Stimulated activated CD4-positive, alpha-beta T cell treated with anti-CD3 and anti-CD28 coated beads, Interleukin-4, amount 100 ng/mL, for 24 hours (primary cell): Measurements from ENCODE around the gene IRF6.
A peak's percentile ranks its signal among the peaks of the same experiment; 100 is the strongest.

Source experiments
- DNase-seq: peaks from one replicate; pipeline ENCODE4 v3.0.0-alpha.2; 2020

Gene IRF6

GRCh38 chr1:209786146-209786545 is 19.8 kb downstream of the IRF6 start:
- DNase-seq = no peak

DNA sequence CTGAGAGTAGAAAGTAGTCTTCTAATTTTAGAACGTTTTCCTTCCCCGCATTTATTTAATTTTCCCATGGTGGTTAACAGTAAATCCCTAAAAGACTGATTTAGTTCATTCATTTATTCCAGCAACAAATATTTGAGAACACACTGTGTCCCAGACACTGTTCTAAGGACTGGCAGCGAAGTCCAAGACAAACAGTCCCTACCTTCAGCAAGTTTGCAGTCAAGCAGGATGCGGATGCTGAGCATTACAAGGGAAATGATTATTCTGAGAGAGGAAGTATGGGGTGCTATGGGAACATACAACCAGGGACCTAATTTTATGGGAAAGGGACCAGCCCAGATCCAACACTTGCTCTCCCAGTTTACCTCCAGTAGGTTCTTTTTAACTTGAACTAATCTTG is 20.4 kb downstream of the IRF6 start:
- DNase-seq = no peak

DNA sequence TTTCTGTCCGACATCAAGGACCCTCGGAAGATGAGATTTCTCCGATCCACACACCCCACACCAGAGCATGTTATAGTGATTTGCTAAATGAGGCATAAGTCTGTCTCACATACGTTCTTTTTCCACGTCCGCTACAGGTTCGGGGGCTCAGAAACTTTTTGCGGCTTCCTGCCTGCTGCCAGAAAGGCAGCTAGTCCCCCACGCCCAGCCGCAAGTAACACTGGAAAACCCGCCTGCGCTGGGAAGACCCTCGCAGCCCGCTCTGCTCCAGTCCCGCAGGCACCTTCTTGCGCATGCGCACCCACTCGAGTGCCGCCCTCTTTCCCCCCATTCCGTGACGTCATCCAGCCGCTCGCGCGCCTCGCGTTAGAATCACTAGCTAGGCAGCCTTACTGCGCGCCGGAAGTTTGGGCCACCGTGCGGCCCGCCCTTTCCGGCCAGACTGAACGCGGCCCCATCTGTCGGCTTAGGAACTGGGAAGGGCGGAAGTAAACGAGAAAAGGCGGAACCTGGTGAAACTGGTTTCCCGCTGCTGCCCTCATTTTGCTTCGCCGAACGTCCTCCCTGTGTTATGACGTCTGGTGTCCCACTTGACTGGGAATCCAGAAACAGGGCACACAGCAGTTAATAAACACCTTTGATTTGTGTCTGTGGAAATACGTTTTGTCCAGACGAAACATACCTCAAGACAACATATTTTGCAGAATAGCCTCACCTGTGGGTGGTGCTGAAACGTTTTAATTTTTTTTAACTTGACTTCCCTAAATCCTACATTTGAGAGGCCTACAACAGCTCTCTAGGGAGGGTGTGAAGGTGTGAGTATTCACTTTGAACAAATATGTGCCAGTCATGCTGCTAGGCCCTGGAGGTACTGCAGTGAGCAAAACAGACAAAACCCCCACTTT is 21.4 kb downstream of the IRF6 start, which contains the start of gene C1orf74:
C1orf74 (minus strand) TSS at position 295 of the 905 bp plus-strand sequence. CDS start 925 bp downstream, outside the sequence.
- DNase-seq = peak; percentile 100

DNA sequence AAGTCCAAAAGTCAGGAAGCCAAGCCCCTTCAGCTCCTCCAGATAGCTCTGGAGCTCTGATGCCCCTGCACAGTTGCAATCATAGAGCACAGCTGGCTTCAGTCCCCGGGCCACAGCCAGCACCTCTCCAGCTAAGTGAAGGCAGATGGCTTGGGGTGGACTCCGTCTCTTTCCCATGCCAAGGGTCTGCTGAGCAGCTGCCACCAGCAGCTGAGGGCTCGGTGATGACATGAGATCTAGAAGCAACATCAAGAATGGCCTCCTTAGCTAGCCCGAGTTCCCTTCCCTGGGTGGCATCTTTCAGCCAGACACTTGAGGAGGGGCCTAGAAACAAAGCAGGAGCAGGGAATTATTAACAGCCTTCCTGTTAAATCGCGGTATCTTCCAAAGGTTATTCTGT is 22.6 kb downstream of the IRF6 start:
- DNase-seq = no peak

- no peak for DNase-seq
Observed at GRCh38 chr1:209780268-209780667, 25.7 kb downstream of the IRF6 start.

DNA sequence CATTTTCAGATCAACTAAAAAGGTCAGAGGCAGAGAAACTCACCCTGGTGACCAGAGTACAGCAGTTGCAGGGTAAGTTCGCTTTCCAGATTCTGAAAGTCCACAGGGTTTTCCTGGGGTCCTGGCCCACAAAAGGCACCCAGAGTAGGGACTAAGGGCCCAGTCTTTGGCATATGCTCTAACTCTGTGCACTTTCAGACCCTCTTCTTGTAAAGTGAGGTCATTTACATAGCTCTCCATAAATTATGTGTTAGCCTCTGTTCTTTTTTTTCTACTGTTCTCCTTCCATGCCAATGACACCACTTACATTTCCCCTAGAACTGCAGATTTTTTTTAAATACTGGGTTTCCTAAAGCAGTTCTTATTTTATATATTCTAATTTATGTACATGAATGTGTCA is 27.8 kb downstream of the IRF6 start:
- DNase-seq = no peak

DNA sequence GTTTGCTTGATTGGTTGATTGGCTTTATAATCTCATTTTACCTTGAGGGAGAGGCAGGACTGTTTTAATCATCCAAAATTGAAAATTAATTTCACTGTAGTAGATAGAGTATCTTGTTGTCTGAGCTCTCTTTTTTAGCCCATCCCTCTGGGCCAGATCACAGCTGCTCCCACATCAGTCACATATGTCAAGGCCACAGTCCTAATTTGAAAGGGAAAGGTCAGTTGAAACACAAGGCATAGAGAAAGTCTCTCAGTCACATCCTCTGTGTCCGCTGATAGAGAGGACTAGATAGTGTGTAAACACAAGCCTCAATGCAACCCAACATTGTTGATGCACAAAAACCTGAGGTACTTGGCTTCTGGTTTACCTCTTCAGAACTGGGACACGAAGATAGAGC is 28.4 kb downstream of the IRF6 start:
- no peak for DNase-seq

DNA sequence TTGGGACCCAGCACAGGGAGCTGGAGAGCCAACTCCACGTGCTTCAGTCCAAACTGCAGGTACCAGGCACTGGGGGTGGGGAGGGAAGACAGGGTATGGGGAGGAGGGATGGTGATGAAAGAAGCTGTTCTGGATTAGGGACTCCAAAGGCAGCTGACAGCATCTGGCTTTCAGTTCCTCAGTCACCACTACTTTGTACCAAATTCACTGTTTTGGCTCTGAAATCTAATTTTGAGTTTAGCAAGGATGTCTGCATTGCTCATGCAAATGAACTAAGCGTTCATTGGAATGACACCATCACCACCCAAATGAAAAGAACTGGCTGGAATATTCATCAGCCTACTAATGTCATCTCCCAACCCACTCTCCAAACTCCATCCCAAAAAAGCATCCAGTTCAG is 30.3 kb downstream of the IRF6 start:
- no peak for DNase-seq

GRCh38 chr1:209774592-209774991 is 31.4 kb downstream of the IRF6 start:
- no peak for DNase-seq

GRCh38 chr1:209772126-209772525 is 33.8 kb downstream of the IRF6 start:
- DNase-seq = no peak

DNA sequence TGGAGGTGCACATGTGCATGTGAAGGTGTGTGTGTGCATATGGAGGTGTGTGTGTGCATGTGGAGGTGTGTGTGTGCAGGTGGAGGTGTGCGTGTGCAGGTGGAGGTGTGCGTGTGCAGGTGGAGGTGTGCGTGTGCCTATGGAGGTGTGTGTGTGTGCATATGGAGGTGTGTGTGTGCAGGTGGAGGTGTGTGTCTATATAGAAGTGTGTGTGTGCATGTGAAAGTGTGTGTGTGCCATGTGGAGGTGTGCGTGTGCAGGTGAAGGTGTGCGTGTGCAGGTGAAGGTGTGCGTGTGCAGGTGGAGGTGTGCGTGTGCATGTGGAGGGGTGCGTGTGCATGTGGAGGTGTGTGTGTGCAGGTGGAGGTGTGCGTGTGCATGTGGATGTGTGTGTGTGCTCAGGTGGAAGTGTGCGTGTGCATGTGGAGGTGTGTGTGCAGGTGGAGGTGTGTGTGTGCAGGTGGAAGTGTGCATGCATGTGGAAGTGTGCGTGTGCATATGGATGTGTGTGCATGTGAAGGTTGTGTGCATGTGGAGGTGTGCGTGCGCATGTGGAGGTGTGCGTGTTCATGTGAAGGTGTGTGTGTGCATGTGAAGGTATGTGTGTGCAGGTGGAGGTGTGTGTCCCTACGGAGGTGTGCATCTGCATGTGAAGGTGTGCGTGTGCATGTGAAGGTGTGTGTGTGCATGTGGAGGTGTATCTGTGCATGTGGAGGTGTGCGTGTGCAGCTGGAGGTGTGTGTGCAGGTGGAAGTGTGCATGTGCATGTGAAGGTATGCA is 35.1 kb downstream of the IRF6 start:
- no peak for DNase-seq

DNA sequence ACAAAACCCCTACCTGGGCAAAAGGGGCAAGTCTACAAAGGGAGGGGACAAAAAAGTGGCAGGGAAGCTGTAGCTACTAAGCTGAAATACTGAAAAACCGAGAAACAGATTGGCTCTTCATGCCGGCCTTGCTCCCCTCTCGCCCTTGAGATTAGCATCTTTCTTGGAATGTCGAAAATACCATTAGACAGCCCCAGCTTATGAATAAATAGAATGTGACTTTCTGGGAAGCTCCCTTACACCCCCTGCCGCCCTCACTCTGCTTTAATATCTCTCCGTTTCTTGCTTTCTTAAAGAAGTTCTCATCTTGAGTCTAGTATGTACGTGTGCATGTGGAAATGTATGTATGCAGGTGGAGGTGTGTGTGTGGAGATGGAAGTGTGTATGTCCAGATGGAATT is 36.0 kb downstream of the IRF6 start:
- DNase-seq = no peak

DNA sequence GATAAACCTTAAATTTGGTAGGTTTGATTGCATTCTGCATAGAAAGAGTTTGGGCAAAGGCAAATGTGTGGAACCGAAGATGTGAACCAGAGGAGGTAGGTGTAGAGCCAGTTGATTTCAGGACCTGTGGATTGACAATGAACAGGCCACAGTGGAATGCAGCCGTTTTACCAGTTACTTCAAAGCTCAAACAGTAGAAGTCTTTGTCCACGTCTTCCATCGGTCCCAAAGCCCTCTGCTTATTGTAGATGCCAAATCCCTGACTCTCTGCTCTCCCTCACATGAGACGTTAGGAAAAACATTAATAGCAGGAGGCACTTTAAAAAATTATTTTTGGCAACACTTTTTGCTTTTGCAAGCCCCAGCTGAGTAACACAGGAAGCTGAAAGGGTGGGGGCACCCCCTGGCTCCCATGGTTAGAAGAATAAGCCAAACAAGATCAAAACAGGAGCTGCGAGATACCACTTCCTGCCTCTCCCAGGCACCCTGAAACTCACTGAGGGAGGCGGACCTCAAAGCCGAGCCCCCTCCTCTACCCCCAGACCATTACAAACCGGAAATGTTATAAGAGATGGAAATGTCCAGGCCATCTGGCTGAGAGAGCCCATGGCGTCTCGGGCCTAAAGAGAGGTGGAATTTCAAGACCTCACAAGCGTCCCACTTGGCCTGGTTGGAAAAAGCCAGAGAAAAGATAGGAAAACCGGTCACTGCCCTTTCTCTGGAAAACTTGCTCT is 36.6 kb downstream of the IRF6 start:
- peak; percentile 83 for DNase-seq

GRCh38 chr1:209768354-209768774 is 37.6 kb downstream of the IRF6 start:
- DNase-seq = peak; percentile 87

DNA sequence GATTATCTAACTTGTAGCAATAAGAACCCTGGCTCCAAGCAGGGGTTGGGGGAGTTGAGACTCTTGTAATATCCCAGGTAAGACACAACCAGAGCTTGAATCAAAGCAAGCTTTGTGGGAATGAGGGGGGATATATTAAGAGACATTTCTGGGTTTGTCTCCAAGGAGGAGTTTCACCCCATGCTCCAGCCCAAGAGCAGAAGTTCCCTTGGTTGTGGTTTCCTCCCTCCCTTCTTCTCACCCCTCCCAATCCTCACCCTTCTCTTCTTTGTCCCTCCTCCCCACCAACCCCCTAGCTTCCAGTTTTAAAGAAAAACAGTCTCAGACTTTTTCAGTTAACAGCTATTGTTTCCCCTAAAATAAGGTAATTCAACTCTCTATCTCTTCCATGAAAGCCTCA is 38.2 kb downstream of the IRF6 start:
- DNase-seq = no peak

DNA sequence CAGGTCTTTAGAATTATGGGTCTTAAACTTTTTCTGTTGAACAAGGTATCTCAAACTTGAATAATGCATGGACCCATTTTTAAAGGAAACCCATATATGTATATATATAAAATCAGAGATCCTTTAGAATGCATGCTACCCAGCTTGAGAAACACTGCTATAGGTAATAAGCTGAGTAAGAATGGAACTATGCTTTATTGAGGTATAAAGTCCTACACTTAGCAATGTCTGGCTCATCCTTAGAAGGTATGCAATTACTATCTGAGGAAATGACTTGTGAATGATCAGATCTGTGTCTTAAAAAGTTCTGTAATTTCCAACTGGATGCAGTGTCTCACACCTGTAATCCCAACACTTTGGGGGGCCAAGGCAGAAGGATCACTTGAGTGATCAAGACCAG is 38.8 kb downstream of the IRF6 start:
- DNase-seq = no peak

GRCh38 chr1:209766051-209766450 is 39.9 kb downstream of the IRF6 start:
- DNase-seq = no peak

GRCh38 chr1:209761011-209761635 is 44.8 kb downstream of the IRF6 start:
- DNase-seq = no peak

GRCh38 chr1:209759829-209760359 is 46.0 kb downstream of the IRF6 start:
- DNase-seq = no peak

- no peak for DNase-seq
Observed at GRCh38 chr1:209758400-209758799, 47.5 kb downstream of the IRF6 start.

DNA sequence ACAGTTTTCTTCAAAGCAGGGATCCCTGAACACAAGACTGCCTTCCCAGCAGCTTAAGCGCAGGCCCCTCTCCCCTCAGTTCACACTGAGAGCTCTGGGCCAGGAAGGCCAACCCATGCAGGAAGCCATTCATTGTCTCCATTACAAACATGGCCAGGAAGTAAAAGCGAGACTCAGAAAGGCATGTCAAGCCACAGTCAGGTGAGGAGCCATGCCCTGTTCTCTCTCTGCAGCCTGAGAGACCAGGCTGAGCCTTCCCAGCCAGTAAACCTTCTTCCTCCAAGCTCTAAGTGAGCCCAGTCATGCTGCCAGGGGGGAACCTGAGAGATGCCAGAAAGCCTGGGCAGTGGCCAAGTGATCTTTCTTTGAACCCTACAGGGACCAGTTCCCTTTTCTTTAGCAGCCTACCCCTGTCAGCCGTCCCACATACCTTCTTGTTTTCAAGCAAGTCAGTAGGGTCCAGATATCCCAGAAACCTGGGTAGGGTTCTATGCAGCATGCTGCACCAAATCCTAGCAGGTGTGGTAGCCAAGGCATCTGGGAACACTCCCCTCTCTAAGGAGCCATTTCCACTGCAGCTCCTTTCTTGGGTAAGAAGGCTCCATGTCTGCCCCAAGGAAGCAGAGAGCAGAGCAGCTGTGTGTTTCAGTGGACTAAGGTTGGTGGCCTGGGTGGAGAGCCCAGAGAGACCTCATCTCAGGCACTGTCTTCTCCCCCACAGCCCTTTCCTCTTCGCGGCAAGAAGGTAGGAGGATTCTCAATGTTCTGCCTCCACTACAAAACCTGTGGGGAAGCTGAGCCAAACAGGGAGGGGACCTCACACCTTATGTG is 49.1 kb downstream of the IRF6 start:
- DNase-seq = peak; percentile 37
